Brain pericyte (primary cell): ENCODE results near the gene VCP.

ENCODE experiments used
- DNase-seq: peaks from one replicate; pipeline ENCODE4 v3.0.0-alpha.2; 2012; ENCODE audit warnings: low read depth, low spot score

Gene VCP

GRCh38 chr9:35014517-35014916 lies 57.9 kb downstream of the VCP start:
- no peak for DNase-seq

DNA sequence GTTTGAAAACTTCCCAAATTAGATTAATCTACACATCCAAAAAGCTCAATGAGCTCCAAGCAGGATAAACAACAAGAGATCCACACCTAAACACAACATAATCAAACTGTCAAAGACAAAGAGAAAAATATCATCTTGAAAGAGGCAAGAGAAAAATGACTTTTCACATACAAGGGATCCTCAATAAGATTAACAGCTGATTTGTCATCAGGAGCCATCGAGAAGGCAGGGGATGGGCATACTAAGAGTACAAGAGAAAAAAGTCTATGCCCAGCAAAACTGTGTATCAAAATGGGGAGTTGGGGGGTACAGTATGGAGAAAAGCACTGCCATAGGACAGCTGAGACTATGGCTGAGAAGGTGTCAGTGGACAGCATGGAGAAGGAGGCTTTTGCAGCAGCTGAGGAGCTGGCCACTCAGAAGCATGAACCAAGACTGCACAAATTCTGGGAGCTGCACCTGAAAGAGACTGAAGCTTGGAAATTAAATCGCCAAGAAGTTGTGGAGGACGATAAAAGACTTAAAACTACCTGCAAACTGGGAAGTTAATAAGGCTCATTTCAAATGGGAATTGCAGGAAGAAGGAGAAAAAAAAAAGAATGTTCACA lies 62.0 kb downstream of the VCP start:
- DNase-seq, result no peak
